Stomach smooth muscle (tissue), 2 donors: ENCODE results near the gene PLPPR3.
"Not testable (repeated sequence)": the region's sequence is repeated elsewhere in the genome, so short reads cannot be mapped to it uniquely, and the experiment has no call there.

Experiments
- H3K27ac ChIP-seq: one replicate; pipeline ENCODE4 v1.7.0; 2013; ENCODE audit warnings: mild to moderate bottlenecking, low read length, inconsistent platforms
- H3K27me3 ChIP-seq, 2 donors: one replicate each; pipeline ENCODE4 v1.7.0; 2013; ENCODE audit warnings: low read length in 2 of 2; ENCODE audit not compliant: insufficient read depth in 2 of 2, control insufficient read depth in 1 of 2
- H3K36me3 ChIP-seq, 2 donors: one replicate each; pipeline ENCODE4 v1.7.0; 2013; ENCODE audit warnings: low read length in 2 of 2; ENCODE audit not compliant: control insufficient read depth in 2 of 2, insufficient read depth in 2 of 2
- H3K4me1 ChIP-seq: one replicate; pipeline ENCODE4 v1.7.0; 2013; ENCODE audit warnings: low read length; ENCODE audit not compliant: control insufficient read depth, insufficient read depth
- H3K4me3 ChIP-seq, 2 donors: one replicate each; pipeline ENCODE4 v1.7.0; 2013; ENCODE audit warnings: low read length in 2 of 2
- H3K9ac ChIP-seq, 2 donors: one replicate each; pipeline ENCODE4 v1.7.0; 2013; ENCODE audit warnings: low read length in 2 of 2, mild to moderate bottlenecking in 1 of 2
- H3K9me3 ChIP-seq, 2 donors: one replicate each; pipeline ENCODE4 v1.7.0; 2013; ENCODE audit warnings: low read length in 2 of 2; ENCODE audit not compliant: control insufficient read depth in 2 of 2
- donor health status: healthy.
- donor health status: Pancreatic carcinoma.

The PLPPR3 gene

DNA sequence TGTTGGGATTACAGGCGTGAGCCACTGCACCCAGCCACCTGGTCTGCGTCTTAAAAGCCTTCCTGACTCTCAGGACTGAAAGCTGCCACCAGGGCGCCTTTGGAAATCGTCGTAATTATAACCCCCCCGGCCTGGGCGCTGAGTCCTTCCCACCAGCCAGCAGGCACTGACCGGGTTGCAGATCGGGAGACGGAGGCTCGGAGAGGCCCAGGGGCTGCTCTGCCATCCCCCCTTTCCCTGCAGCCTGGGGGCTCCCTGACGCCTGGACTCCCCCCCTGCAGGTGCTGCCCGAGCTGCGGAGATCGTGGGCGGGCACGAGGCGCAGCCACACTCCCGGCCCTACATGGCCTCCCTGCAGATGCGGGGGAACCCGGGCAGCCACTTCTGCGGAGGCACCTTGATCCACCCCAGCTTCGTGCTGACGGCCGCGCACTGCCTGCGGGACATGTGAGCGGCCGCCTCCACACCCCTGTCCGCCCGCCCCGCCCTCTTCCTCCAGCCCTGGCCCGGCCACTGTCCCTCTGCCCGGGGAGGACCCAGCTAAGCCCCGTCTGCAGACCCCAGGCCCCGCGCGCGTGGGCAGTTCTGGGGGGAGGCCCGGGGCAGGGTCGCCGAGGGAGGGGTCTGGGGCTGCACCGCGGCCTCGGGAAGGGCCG, 21.6 kb upstream of the PLPPR3 start:
- Histone ChIP-seq H3K4me3 (peak overlapping the region in 1 of 2 donors; percentile 52), H3K4me1 (peaks cover 17% of the 10 kb centered on the region), H3K27me3 (peaks cover 29 to 34% of the 10 kb centered on the region in 2 donors), H3K36me3 (no peaks in the 10 kb centered on the region), H3K27ac (no peak overlapping the region), H3K9me3 (no peaks in the 10 kb centered on the region), H3K9ac (no peak overlapping the region)

DNA sequence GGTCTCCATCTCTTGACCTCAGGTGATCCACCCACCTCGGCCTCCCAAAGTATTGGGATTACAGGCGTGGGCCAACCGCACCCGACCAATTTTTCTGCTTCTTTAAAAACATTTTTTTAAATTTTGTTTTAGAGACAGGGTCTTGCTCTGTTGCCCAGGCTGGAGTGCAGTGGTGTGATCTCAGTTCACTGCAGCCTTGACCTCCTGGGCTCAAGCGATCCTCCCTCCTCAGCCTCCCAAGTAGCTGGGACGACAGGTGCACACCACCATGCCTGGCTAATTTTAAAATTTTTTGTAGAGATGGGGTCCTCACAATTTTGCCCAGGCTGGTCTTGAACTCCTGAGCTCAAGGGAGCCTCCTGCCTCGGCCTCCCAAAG, 21.0 kb upstream of the PLPPR3 start:
- peaks cover 29 to 34% of the 10 kb centered on the region in 2 donors for H3K27me3 ChIP-seq
- H3K27ac ChIP-seq, H3K9me3 ChIP-seq, H3K36me3 ChIP-seq, H3K4me3 ChIP-seq, H3K9ac ChIP-seq: not testable (repeated sequence)
- H3K4me1 ChIP-seq: peaks cover 13% of the 10 kb centered on the region

DNA sequence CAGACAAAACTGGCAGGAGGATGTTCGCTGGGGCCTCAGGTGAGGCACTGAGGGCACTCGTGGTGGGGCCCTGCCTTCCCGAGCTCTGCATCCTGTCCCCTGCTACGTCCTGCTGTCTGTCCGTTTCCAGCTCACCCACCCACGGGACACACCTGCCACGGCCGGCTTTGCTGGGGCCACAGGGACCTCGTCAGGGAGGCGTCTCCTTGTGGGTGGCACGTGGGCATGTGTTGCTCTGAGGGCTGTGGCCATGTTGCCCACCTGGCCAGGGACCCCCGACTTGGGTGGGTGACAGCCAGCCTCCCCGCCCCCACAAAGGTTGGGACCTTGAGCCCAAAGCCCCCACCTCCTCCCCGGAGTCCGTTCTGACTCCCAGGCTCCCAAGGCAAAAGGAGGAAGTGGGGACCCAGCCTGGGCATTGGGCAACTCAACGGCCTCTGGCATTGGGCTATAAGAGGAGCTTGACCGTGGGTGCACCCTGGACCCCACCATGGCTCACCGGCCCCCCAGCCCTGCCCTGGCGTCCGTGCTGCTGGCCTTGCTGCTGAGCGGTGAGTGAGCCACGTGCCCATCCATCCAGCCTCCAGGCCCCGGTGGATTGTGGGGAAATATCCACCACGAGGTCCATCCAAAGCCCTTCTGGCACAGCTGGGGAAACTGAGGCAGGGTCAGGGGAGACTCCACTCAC, 18.9 kb upstream of the PLPPR3 start, which contains the start of gene PRTN3:
TSS of gene PRTN3 (plus strand) at position 481 of the 688 bp plus-strand sequence. CDS start at position 491, 10 bp downstream.
- peaks cover 10% of the 10 kb centered on the region for H3K4me1 ChIP-seq
- H3K9ac ChIP-seq: no peak within 1 kb of the TSS
- no peaks in the 10 kb centered on the region for H3K36me3 ChIP-seq
- H3K4me3 ChIP-seq: no peak within 1 kb of the TSS
- no peaks in the 10 kb centered on the region for H3K9me3 ChIP-seq
- H3K27me3 ChIP-seq: peaks cover 21 to 33% of the 10 kb centered on the region in 2 donors
- H3K27ac ChIP-seq: no peak within 1 kb of the TSS

DNA sequence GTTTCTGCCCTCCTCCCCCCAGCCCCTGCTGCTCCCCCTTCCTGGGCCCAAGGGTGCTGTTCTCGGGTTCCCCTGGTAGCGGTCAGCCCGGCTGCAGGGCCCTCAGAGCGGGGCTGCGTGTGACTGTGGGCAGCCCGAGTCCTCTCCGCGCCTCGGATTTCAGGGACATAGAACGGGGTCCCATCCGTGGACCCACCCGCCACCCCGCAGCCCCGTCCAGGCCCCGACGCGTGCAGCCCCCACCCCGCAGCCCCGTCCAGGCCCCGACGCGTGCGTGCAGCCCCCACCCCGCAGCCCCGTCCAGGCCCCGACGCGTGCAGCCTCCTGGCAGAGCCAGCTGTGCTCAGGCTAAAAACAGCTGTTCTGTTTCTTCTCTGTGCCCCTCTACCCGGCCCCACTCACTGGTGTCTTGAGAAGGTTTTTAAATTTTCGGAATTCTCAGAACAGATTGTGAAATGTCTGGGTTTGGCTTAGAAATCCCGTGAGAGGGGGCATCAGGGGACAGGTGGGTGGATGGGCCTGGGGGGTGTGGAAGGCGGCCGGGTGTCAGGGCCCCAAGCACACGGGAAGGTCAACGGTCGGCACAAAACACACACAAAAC, 13.6 kb upstream of the PLPPR3 start:
- Histone ChIP-seq H3K9me3 (no peaks in the 10 kb centered on the region), H3K27me3 (peaks cover 15 to 24% of the 10 kb centered on the region in 2 donors), H3K36me3 (no peaks in the 10 kb centered on the region), H3K27ac (no peak overlapping the region), H3K9ac (no peak overlapping the region), H3K4me3 (no peak overlapping the region), H3K4me1 (no peaks in the 10 kb centered on the region)

DNA sequence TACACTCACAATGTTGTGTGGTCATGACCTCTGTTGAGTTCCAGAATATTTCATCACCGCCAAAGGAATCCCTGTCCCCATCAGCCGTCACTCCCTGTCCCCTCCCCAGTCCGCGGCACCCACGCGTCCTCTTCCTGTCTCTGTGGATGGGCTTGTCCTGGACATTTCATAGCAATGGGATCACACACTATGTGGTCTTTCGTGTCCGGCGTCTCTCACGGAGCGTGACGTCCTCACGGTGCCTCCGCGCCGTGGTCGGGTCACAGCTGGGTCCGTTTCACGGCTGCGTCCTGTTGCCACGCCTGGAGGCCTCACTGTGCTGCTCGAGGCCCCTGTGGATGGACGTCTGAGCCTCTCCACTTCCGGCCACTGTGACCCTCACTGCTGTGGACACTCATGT, 12.5 kb upstream of the PLPPR3 start:
- H3K27me3 ChIP-seq: peaks cover 17 to 24% of the 10 kb centered on the region in 2 donors
- no peaks in the 10 kb centered on the region for H3K4me1 ChIP-seq
- no peaks in the 10 kb centered on the region for H3K9me3 ChIP-seq
- no peaks in the 10 kb centered on the region for H3K36me3 ChIP-seq
- H3K4me3 ChIP-seq: no peak overlapping the region
- H3K27ac ChIP-seq: no peak overlapping the region
- no peak overlapping the region for H3K9ac ChIP-seq

DNA sequence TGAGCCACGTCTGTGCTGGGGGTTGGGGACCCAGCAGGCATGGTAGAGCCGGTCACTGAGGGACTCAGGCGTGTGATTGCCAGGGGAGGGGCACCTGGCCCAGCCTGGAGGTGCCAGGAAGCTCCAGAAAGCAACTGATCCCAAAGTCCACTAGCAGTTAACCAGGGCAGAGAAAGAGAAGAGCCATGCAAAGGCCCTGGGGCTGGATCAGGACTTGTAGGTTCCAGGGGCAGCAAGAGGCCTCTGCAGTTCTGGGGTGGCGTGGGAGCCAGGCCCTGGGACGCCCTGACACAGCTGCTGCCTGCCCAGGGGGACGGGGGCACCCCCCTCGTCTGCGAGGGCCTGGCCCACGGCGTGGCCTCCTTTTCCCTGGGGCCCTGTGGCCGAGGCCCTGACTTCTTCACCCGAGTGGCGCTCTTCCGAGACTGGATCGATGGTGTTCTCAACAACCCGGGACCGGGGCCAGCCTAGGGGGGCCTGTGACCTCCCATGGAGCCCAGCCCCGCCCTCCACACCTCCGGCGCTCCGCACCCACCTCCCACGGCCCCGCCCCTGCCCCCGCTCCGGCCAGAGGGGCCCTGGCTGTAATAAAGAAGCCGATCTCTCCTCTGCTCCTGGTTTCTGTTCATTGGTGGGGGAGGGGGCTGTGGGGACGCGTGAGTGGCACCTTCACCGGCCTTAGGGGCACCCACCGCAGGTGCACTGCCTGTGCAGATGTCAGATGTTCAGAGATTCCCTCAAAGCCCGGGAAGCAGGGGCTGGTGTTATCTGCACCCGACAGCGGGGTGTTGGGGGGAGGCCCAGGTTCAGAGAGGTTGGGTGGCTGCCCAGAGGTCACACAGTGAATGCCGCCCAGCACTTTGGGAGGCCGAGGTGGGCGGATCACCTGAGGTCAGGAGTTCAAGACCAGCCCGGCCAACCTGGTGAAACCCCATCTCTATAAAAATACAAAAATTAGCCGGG, 9.9 kb upstream of the PLPPR3 start:
- Histone ChIP-seq H3K9ac (no peak overlapping the region), H3K4me1 (no peaks in the 10 kb centered on the region), H3K27me3 (peaks cover 17 to 25% of the 10 kb centered on the region in 2 donors), H3K36me3 (no peaks in the 10 kb centered on the region), H3K4me3 (no peak overlapping the region), H3K27ac (no peak overlapping the region), H3K9me3 (no peaks in the 10 kb centered on the region)

DNA sequence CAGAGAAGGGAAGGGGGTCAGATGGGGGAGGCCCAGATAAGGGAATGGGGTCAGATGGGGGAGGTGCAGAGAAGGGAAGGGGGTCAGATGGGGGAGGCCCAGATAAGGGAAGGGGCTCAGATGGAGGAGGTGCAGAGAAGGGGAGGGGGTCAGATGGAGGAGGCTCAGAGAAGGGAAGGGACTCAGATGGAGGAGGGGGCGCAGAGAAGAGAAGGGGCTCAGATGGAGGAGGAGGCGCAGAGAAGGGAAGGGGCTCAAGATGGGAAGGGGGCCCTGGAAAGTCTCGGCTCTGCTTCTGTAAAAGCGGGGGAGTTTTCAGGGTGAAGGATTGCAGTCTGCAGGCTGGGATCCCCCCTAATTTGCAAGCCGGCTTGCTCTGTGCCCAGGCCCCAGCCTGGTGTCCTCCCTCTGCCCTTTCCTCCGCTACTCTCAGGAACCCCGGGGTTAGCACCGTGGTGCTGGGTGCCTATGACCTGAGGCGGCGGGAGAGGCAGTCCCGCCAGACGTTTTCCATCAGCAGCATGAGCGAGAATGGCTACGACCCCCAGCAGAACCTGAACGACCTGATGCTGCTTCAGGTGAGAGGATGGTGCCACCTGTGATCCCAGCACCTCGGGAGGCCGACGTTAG, 7.5 kb upstream of the PLPPR3 start:
- Histone ChIP-seq H3K9ac (no peak overlapping the region), H3K27me3 (peaks cover 11 to 15% of the 10 kb centered on the region in 2 donors), H3K4me1 (no peaks in the 10 kb centered on the region), H3K27ac (no peak overlapping the region), H3K9me3 (no peaks in the 10 kb centered on the region), H3K36me3 (no peaks in the 10 kb centered on the region), H3K4me3 (no peak overlapping the region)

DNA sequence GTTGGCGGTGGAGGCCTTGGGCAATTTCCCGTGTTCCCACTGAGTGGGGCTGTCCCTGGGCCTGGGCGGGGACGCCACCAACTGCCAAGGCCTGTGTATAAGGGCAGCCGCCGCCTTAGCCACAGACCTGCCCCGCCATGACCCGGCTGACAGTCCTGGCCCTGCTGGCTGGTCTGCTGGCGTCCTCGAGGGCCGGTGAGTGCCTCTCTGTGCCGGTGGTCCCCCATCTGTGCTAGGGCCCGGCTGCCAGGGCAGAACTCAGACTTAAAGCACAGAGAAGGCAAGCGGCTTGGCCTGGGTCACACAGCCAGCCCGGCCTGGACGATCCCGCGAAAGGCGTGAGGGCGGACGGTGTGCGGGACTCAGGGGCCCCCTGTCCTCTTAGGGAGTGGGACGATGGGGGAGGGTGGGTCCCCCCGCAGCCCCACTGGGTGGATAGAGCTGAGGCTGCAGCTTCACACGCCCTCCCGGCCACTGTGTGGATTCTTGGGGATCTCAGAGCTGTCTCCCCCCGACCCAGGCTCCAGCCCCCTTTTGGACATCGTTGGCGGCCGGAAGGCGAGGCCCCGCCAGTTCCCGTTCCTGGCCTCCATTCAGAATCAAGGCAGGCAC, 6.1 kb upstream of the PLPPR3 start, which contains the start of gene AZU1:
TSS of gene AZU1 (plus strand) at position 128 of the 612 bp plus-strand sequence. CDS start at position 138, 10 bp downstream.
- H3K9ac ChIP-seq: no peak within 1 kb of the TSS
- H3K36me3 ChIP-seq: no peaks in the 10 kb centered on the region
- H3K4me1 ChIP-seq: no peaks in the 10 kb centered on the region
- no peaks in the 10 kb centered on the region for H3K9me3 ChIP-seq
- H3K27me3 ChIP-seq: peaks cover 17 to 18% of the 10 kb centered on the region in 2 donors
- no peak within 1 kb of the TSS for H3K27ac ChIP-seq
- no peak within 1 kb of the TSS for H3K4me3 ChIP-seq

DNA sequence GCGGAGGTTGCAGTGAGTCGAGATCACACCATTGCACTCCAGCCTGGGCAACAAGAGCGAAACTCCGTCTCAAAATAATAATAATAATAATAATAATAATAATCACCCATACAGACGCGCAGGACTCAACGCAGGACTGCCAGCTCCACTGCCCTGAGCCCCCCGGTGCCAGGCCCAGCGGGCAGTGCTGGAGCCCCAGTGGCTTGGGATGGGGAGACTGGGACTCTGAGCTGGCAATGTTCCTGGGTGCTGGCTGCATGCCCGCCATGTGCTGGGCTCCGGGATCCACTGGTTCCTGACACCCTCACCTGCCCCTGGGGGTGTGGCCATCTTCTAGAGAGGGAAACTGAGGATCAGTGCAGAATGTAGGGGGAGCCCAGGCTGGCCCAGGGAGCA, 5.6 kb upstream of the PLPPR3 start:
- Histone ChIP-seq H3K27ac (no peak overlapping the region), H3K9ac (no peak overlapping the region), H3K9me3 (no peaks in the 10 kb centered on the region), H3K4me1 (no peaks in the 10 kb centered on the region), H3K36me3 (no peaks in the 10 kb centered on the region), H3K27me3 (peaks cover 19 to 22% of the 10 kb centered on the region in 2 donors), H3K4me3 (no peak overlapping the region)
